GM19455 (cell line): ENCODE data around the gene RTF1.
A peak's percentile ranks its signal among the peaks of the same experiment; 100 is the strongest.

Experiments used
- ATAC-seq: cut with Tn5 transposase; IDR thresholded peaks from one replicate; pipeline ENCODE4 v1.9.1; 2021; ENCODE audit not compliant: unreplicated experiment

The RTF1 gene

GRCh38 chr15:41484937-41485625 is 68.2 kb downstream of the RTF1 start:
- ATAC-seq: no peak

GRCh38 chr15:41486286-41486685 is 69.4 kb downstream of the RTF1 start:
- no peak for ATAC-seq

- no peak for ATAC-seq
These were observed 70.5 kb downstream of the RTF1 start for GRCh38 chr15:41487381-41487780.

- ATAC-seq: no peak
These were observed 70.9 kb downstream of the RTF1 start for GRCh38 chr15:41487802-41488201.

GRCh38 chr15:41489641-41490040 is 72.7 kb downstream of the RTF1 start:
- ATAC-seq: no peak

- ATAC-seq: no peak
These were observed 73.5 kb downstream of the RTF1 start for GRCh38 chr15:41490355-41490754.

- no peak for ATAC-seq
These were observed 75.0 kb downstream of the RTF1 start for GRCh38 chr15:41491889-41492288.

- ATAC-seq: no peak
These were observed 75.8 kb downstream of the RTF1 start for GRCh38 chr15:41492597-41493204.

GRCh38 chr15:41493205-41493901 is 76.5 kb downstream of the RTF1 start, which contains the start of gene ITPKA:
Gene ITPKA, plus strand, starts transcription at chr15:41493874. Its CDS starts 54 bp downstream, at chr15:41493928.
- peak; percentile 73 for ATAC-seq

- peak; percentile 21 for ATAC-seq
These were observed 77.0 kb downstream of the RTF1 start for GRCh38 chr15:41493902-41494189.

GRCh38 chr15:41494190-41494921 is 77.5 kb downstream of the RTF1 start:
- peak; percentile 17 for ATAC-seq

- ATAC-seq: no peak
These were observed 78.2 kb downstream of the RTF1 start for GRCh38 chr15:41494922-41495735.

GRCh38 chr15:41495736-41496599 is 79.1 kb downstream of the RTF1 start:
- no peak for ATAC-seq

GRCh38 chr15:41498657-41499056 is 81.8 kb downstream of the RTF1 start:
- ATAC-seq: no peak

- no peak for ATAC-seq
These were observed 82.4 kb downstream of the RTF1 start for GRCh38 chr15:41499109-41499851.

- ATAC-seq: no peak
These were observed 84.5 kb downstream of the RTF1 start for GRCh38 chr15:41501191-41501917.

GRCh38 chr15:41501931-41502794 is 85.3 kb downstream of the RTF1 start:
- ATAC-seq: no peak
